ENCODE data around the gene VTI1A.
"Not testable (repeated sequence)": the region's sequence is repeated elsewhere in the genome, so short reads cannot be mapped to it uniquely, and the experiment has no call there.

DNA sequence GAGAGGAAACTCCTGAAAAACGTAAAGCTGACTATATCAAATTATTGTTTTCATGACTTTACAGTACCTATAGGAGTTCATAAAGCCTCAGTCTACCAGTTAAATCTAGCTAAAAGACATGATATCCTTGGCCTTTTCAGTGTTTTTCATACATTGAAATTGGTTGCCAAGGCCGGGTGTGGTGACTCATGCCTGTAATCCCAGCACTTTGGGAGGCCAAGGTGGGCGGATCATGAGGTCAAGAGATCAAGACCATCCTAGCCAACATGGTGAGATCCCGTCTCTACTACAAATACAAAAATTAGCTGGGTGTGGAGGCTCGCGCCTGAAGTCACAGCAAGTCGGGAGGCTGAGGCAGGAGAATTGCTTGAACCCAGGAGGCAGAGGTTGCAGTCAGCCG, 53.0 kb downstream of the VTI1A start:
- not testable (repeated sequence) for TF ChIP-seq EZH2 (optimal IDR thresholded peaks at IDR 0.05; ENCODE audit: low read depth, low read length); CTCF (IDR thresholded peaks at IDR 0.05; ENCODE audit: low read length); EZH2phosphoT487 (IDR thresholded peaks at IDR 0.05; ENCODE audit: low read length)
